HepG2 (cell line): ENCODE results near the gene ADARB2. TPM values are rescaled to one million over a fixed set of nuclear protein-coding genes. Genes with fewer than 3 reads are reported as not detected.

Experiments
- ATAC-seq: fragments of 200-7000 bp; cut with Tn5 transposase; 3 replicates; pipeline ENCODE4 v1.9.1; 2020; ENCODE audit warnings: mild to moderate bottlenecking, moderate library complexity
- BruUV-seq: library from RNA; stranded (reverse); fragments of 400-500 nt; replicated peaks from 2 replicates; lab custom pipeline; 2021; lab: Mats Ljungman, UMichigan
- CTCF ChIA-PET: fragments of 300-600 bp; formaldehyde crosslinking; extraction: SDS; loops from one replicate; lab custom pipeline; 2021; ENCODE audit warnings: low total read pairs, inconsistent platforms, low intra/inter-chr PET ratio; lab: Yijun Ruan, JAX
- POLR2A ChIA-PET: fragments of 350-600 bp; sonication (Branson Sonifier 250); formaldehyde crosslinking; loops from one replicate; lab custom pipeline; 2020; ENCODE audit warnings: antibody characterized with exemption, inconsistent platforms; lab: Yijun Ruan, JAX
- DNase-seq: peaks from one replicate; pipeline ENCODE4 v3.0.0-alpha.2; 2015; ENCODE audit warnings: low spot score
- FAIRE-seq: peaks from 3 replicates; lab custom pipeline; 2011; peaks lifted over from hg19 to GRCh38; lab: Jason Lieb, UNC
- H2AFZ ChIP-seq: one replicate; pipeline ENCODE4 v1.6.1; 2011; ENCODE audit warnings: low read length, inconsistent platforms
- H3K27ac ChIP-seq: fragments of 300-600 bp; 3 replicates; pipeline ENCODE4 v1.8.0; 2011; ENCODE audit warnings: mixed run types, mild to moderate bottlenecking, mixed read lengths, low read length, inconsistent platforms; ENCODE audit not compliant: insufficient read depth; ENCODE audit errors: extremely low read length
- H3K27me3 ChIP-seq, 2 experiments: fragments of 200-600 bp in 1 of 2; 2 replicates in 1 of 2; 3 replicates in 1 of 2; pipeline versions ENCODE4 v1.6.0 to v1.8.0; 2011; ENCODE audit warnings: low read length in 2 of 2, mild to moderate bottlenecking in 2 of 2, moderate library complexity in 2 of 2, inconsistent platforms in 1 of 2; ENCODE audit not compliant: insufficient read depth in 2 of 2, control insufficient read depth in 1 of 2
- H3K36me3 ChIP-seq, 2 experiments: fragments of 200-600 bp in 1 of 2; replicated peaks in 1 of 2; 2 replicates in 1 of 2; 3 replicates in 1 of 2; pipeline versions ENCODE4 v1.5.1 to v1.8.0; 2011; ENCODE audit warnings: low read length in 2 of 2, inconsistent platforms in 1 of 2; ENCODE audit not compliant: insufficient read depth in 2 of 2, control insufficient read depth in 1 of 2
- H3K4me1 ChIP-seq: 2 replicates; pipeline ENCODE4 v1.5.1; 2012; ENCODE audit warnings: low read length, inconsistent platforms; ENCODE audit not compliant: insufficient read depth
- H3K4me2 ChIP-seq: 2 replicates; pipeline ENCODE4 v1.6.0; 2011; ENCODE audit warnings: low read depth, low read length, inconsistent platforms
- H3K4me3 ChIP-seq, 3 experiments: fragments of 200-600 bp in 1 of 3; sonication (generic), shearing (Covaris generic) in 1 of 3; replicated peaks in 1 of 3; 2 replicates each; pipeline ENCODE4 v1.5.1; 2011 to 2016; ENCODE audit warnings: low read length in 3 of 3, inconsistent platforms in 2 of 3, low read depth in 2 of 3, mild to moderate bottlenecking in 2 of 3, control low read depth in 1 of 3, mixed read lengths in 1 of 3; ENCODE audit not compliant: insufficient read depth in 1 of 3
- H3K79me2 ChIP-seq: one replicate; pipeline ENCODE4 v1.6.1; 2011; ENCODE audit warnings: low read length, inconsistent platforms; ENCODE audit not compliant: insufficient read depth
- H3K9ac ChIP-seq: 2 replicates; pipeline ENCODE4 v1.6.0; 2011; ENCODE audit warnings: mild to moderate bottlenecking, low read depth, low read length, inconsistent platforms; ENCODE audit not compliant: insufficient read depth
- H3K9me3 ChIP-seq: 2 replicates; pipeline ENCODE4 v1.5.1; 2012; ENCODE audit warnings: mild to moderate bottlenecking, low read length
- H4K20me1 ChIP-seq: 2 replicates; pipeline ENCODE4 v1.6.0; 2011; ENCODE audit warnings: inconsistent platforms, mild to moderate bottlenecking, low read length, moderate library complexity; ENCODE audit not compliant: insufficient read depth
- CREB1 ChIP-seq, 2 experiments: fragments of 450-650 bp in 1 of 2; IDR thresholded peaks; 2 replicates each; pipeline ENCODE4 v1.6.1; 2016 to 2017; ENCODE audit warnings: control low read depth in 1 of 2, mild to moderate bottlenecking in 1 of 2, missing compliant biosample characterization in 1 of 2, missing genetic modification characterization in 1 of 2
- HMGA1 ChIP-seq: sonication (generic); formaldehyde crosslinking; conservative IDR thresholded peaks from 2 replicates; pipeline ENCODE4 v1.4.0; 2020; ENCODE audit warnings: missing genetic modification reagents
- ZNF234 ChIP-seq: sonication (generic); formaldehyde crosslinking; conservative IDR thresholded peaks from 2 replicates; pipeline ENCODE4 v1.5.1; 2020; ENCODE audit warnings: mild to moderate bottlenecking, missing genetic modification reagents
- ZNF343 ChIP-seq: sonication (generic); formaldehyde crosslinking; IDR thresholded peaks from 2 replicates; pipeline ENCODE4 v1.4.0; 2020; ENCODE audit warnings: mild to moderate bottlenecking, missing genetic modification reagents
- ZNF563 ChIP-seq: sonication (generic); formaldehyde crosslinking; IDR thresholded peaks from 2 replicates; pipeline ENCODE4 v1.8.0; 2022; ENCODE audit warnings: mild to moderate bottlenecking, moderate library complexity, missing genetic modification reagents
- ZNF672 ChIP-seq: sonication (generic); formaldehyde crosslinking; IDR thresholded peaks from 2 replicates; pipeline ENCODE4 v1.8.1; 2022; ENCODE audit warnings: missing genetic modification reagents
- WGBS: methylation state at CpG from one replicate; pipeline ENCODE4 v1.1.6; 2017; ENCODE audit warnings: low lambda C conversion rate; 5-methylcytosine and 5-hydroxymethylcytosine counted together
- in situ Hi-C: cut with HindIII; loops from 2 replicates; pipeline ENCODE4 v1.10.0; 2017; ENCODE audit warnings: low pct_unique_long_range_greater_than_20kb; ENCODE audit not compliant: extremely low pct_ligation_motif_present
- intact Hi-C: fragments of 100-400 bp; cut with micrococcal nuclease; formaldehyde crosslinking; loops from one replicate; pipeline ENCODE4 v1.10.0; 2022; ENCODE audit not compliant: unreplicated experiment
- polyA plus RNA-seq, 8 experiments: library from polyadenylated mRNA; depleted of rRNA in 3 of 8; stranded (reverse) in 7 of 8; unstranded in 1 of 8; fragments of >200 nt; fragmentation: Illumina TruSeq in 4 of 8; extraction: Trizol in 4 of 8; gene quantifications; 2 replicates each; pipeline versions ENCODE4 v1.2.1 to v1.2.3, GENCODE V29; 2011 to 2016; ENCODE audit warnings: low read depth in 4 of 8, missing spikeins in 1 of 8, mixed read lengths in 1 of 8; ENCODE audit not compliant: insufficient read depth in 1 of 8
- total RNA-seq, 5 experiments: library from RNA; depleted of rRNA; stranded (reverse); fragments of >200 nt; fragmentation: Illumina TruSeq; extraction: Trizol; gene quantifications; 2 replicates each; pipeline ENCODE4 v1.2.3, GENCODE V29; 2016; ENCODE audit warnings: low read depth in 1 of 5
- TF ChIP-seq, protein P1 (sequence below): sonication (generic); formaldehyde crosslinking; IDR thresholded peaks from 2 replicates; pipeline ENCODE4 v1.4.0; 2020; ENCODE audit warnings: missing genetic modification reagents
- TF ChIP-seq, protein P2 (sequence below): sonication (generic); formaldehyde crosslinking; IDR thresholded peaks from 2 replicates; pipeline ENCODE4 v1.5.1; 2020; ENCODE audit warnings: mild to moderate bottlenecking, missing genetic modification reagents, moderate library complexity

The ADARB2 gene
- total and polyA plus RNA-seq, 2 of the 13 experiments (the other 11 are each of a cell fraction or from before 2014, with no cell fraction given) = not detected

DNA sequence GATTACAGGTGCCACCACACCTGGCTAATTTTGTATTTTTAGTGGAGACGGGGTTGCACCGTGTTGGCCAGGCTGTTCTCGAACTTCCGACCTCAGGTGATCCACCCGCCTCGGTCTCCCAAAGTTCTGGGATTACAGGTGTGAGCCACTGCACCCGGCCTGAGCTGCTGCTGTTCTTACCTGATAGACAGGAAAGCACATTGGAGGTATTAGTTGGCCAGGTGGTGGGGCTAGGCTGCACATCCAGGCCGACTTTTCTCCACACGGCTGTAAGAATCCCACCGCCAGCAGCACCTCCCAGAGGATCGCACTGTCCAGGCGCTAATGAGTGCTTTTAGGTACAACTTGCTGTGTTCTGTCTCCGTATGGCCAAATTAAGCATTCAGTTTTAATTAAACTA, 568.6 kb downstream of the ADARB2 start (continued):
- TF ChIP-seq ZNF234 (CRISPR knock-in tag) = no peak
- no peak for TF ChIP-seq HMGA1
- TF ChIP-seq ZNF343 (CRISPR knock-in tag) = no peak

DNA sequence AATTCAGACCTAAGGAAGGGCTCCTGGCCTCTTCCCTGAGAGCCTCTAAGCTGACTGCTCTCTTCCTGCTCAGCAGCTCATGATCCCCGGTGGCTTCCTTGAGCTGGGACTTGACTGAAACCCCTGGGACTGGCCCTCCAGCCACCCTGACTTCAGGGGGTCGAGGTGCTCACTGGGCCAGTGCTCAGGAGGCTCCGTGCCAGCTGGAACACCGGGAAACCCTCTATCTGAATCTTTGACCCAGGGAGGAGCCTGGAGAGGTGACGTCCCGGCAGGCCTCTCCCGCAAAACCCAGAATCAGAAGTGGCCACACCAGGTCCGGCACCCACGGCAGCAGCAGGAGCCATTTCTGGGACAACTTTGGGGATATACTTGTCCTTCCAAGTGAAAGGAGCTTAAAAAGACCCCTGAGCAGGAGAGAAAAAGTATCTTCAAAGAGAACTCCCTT, 570.5 kb downstream of the ADARB2 start:
- ChIA-PET POLR2A (no interaction called here), CTCF (no interaction called here)
- WGBS = 39% methylated on average over 3 of the region's 9 CpGs
- no peaks in the 10 kb centered on the region for H3K4me1 ChIP-seq
- in situ Hi-C loops (no loop called here), intact Hi-C loops (no loop called here)
- H3K4me2 ChIP-seq = no peak overlapping the region
- ATAC-seq = no peak
- H3K9ac ChIP-seq = no peak overlapping the region
- H3K4me3 ChIP-seq = no peak overlapping the region
- H3K27ac ChIP-seq = no peak overlapping the region
- no peak overlapping the region for H2AFZ ChIP-seq
- no peaks in the 10 kb centered on the region for H3K79me2 ChIP-seq
- peaks cover 8 to 73% of the 10 kb centered on the region in 2 experiments for H3K27me3 ChIP-seq
- no peak for DNase-seq
- no peaks in the 10 kb centered on the region for H4K20me1 ChIP-seq
- FAIRE-seq = no peak
- H3K36me3 ChIP-seq = no peaks in the 10 kb centered on the region
- TF ChIP-seq CREB1 (IDR thresholded peaks at IDR 0.05) = no peak
- TF ChIP-seq CREB1 (CRISPR knock-in tag; IDR thresholded peaks at IDR 0.05) = no peak
- no peak for TF ChIP-seq ZNF563
- TF ChIP-seq, protein P1, sequence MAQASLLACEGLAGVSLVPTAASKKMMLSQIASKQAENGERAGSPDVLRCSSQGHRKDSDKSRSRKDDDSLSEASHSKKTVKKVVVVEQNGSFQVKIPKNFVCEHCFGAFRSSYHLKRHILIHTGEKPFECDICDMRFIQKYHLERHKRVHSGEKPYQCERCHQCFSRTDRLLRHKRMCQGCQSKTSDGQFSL (CRISPR knock-in tag) = no peak
- no peak for TF ChIP-seq ZNF672 (CRISPR knock-in tag)
- TF ChIP-seq, protein P2, sequence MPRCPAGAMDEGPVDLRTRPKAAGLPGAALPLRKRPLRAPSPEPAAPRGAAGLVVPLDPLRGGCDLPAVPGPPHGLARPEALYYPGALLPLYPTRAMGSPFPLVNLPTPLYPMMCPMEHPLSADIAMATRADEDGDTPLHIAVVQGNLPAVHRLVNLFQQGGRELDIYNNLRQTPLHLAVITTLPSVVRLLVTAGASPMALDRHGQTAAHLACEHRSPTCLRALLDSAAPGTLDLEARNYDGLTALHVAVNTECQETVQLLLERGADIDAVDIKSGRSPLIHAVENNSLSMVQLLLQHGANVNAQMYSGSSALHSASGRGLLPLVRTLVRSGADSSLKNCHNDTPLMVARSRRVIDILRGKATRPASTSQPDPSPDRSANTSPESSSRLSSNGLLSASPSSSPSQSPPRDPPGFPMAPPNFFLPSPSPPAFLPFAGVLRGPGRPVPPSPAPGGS (CRISPR knock-in tag) = no peak
- H3K9me3 ChIP-seq = no peaks in the 10 kb centered on the region
- BruUV-seq = no TSS peak
